SK-N-SH (cell line): ENCODE results near the gene TBC1D16. TPM values are rescaled to one million over a fixed set of nuclear protein-coding genes. Genes with fewer than 3 reads are reported as not detected.

Source experiments
- CTCF ChIA-PET: fragments of 300-600, 350-600 bp; formaldehyde crosslinking; extraction: SDS; loops from one replicate; lab custom pipeline; 2021; lab: Yijun Ruan, JAX
- POLR2A ChIA-PET: fragments of 350-600 bp; sonication (Branson Sonifier 250); formaldehyde crosslinking; extraction: SDS; loops from one replicate; lab custom pipeline; 2020; ENCODE audit warnings: antibody characterized with exemption, inconsistent platforms; lab: Yijun Ruan, JAX
- DNase-seq: peaks from one replicate; pipeline ENCODE4 v3.0.0; 2012
- H2AFZ ChIP-seq: fragments of 200-600 bp; sonication (generic); 2 replicates; pipeline ENCODE4 v1.8.1; 2016; ENCODE audit warnings: antibody characterized with exemption, mild to moderate bottlenecking, low read depth
- H3F3A ChIP-seq: fragments of 200-600 bp; sonication (generic); replicated peaks from 2 replicates; pipeline ENCODE3; 2016; ENCODE audit warnings: antibody characterized with exemption, mild to moderate bottlenecking; ENCODE audit not compliant: insufficient read depth
- H3K27ac ChIP-seq, 2 experiments: fragments of 200-500 bp in 1 of 2; fragments of 200-600 bp in 1 of 2; sonication (Bioruptor generic) in 1 of 2; sonication (generic), shearing (Covaris generic) in 1 of 2; 2 replicates each; pipeline versions ENCODE4 v1.5.1 to v1.6.1; 2014 to 2016; ENCODE audit warnings: low read depth in 2 of 2, inconsistent platforms in 1 of 2, low read length in 1 of 2, mild to moderate bottlenecking in 1 of 2, mixed read lengths in 1 of 2
- H3K27me3 ChIP-seq: fragments of 200-600 bp; sonication (generic), shearing (Covaris generic); 2 replicates; pipeline ENCODE4 v1.6.1; 2016; ENCODE audit warnings: mixed run types; ENCODE audit not compliant: insufficient read depth
- H3K36me3 ChIP-seq, 2 experiments: fragments of 200-500 bp in 1 of 2; fragments of 200-600 bp in 1 of 2; sonication (Bioruptor generic) in 1 of 2; sonication (generic) in 1 of 2; replicated peaks in 1 of 2; 2 replicates each; pipeline versions ENCODE3 to v1.5.1; 2014 to 2016; ENCODE audit warnings: low read length in 1 of 2, mild to moderate bottlenecking in 1 of 2; ENCODE audit not compliant: insufficient read depth in 2 of 2, control insufficient read depth in 1 of 2
- H3K4me1 ChIP-seq, 2 experiments: fragments of 200-500 bp in 1 of 2; fragments of 200-600 bp in 1 of 2; sonication (Bioruptor generic) in 1 of 2; sonication (generic), shearing (Covaris generic) in 1 of 2; 2 replicates each; pipeline versions ENCODE4 v1.5.1 to v1.6.1; 2014 to 2016; ENCODE audit warnings: low read depth in 1 of 2, low read length in 1 of 2, mixed run types in 1 of 2; ENCODE audit not compliant: insufficient read depth in 2 of 2, control insufficient read depth in 1 of 2
- H3K4me2 ChIP-seq: fragments of 200-600 bp; sonication (generic), shearing (Covaris generic); 2 replicates; pipeline ENCODE4 v1.6.1; 2017; ENCODE audit warnings: mixed run types
- H3K4me3 ChIP-seq, 2 experiments: fragments of 200-500 bp in 1 of 2; fragments of 200-600 bp in 1 of 2; sonication (Bioruptor generic) in 1 of 2; sonication (generic), shearing (Covaris generic) in 1 of 2; 2 replicates each; pipeline versions ENCODE4 v1.5.1 to v1.8.1; 2014 to 2016; ENCODE audit warnings: low read depth in 2 of 2, inconsistent platforms in 1 of 2, low read length in 1 of 2, mild to moderate bottlenecking in 1 of 2, mixed read lengths in 1 of 2, moderate library complexity in 1 of 2
- H3K79me2 ChIP-seq: fragments of 200-600 bp; sonication (generic); 2 replicates; pipeline ENCODE4 v1.8.1; 2017; ENCODE audit warnings: mild to moderate bottlenecking; ENCODE audit not compliant: insufficient read depth
- H3K9ac ChIP-seq: fragments of 200-600 bp; sonication (generic); 2 replicates; pipeline ENCODE4 v1.6.1; 2017; ENCODE audit warnings: mixed run types
- H3K9me2 ChIP-seq: fragments of 200-600 bp; sonication (generic); 2 replicates; pipeline ENCODE4 v1.6.1; 2017; ENCODE audit warnings: mixed run types
- H3K9me3 ChIP-seq: fragments of 200-600 bp; sonication (generic); 2 replicates; pipeline ENCODE4 v1.6.1; 2017; ENCODE audit warnings: mixed run types, mild to moderate bottlenecking, moderate library complexity
- H4K20me1 ChIP-seq: fragments of 200-600 bp; sonication (generic); 2 replicates; pipeline ENCODE4 v1.6.1; 2017; ENCODE audit warnings: mild to moderate bottlenecking, mixed run types; ENCODE audit not compliant: insufficient read depth
- CHD2 ChIP-seq: fragments of 150-350 bp; IDR thresholded peaks from 2 replicates; pipeline ENCODE4 v1.6.1; 2018; ENCODE audit warnings: low read length; ENCODE audit not compliant: partially characterized antibody
- ELF1 ChIP-seq: IDR thresholded peaks from 2 replicates; pipeline ENCODE4 v1.4.0; 2012
- FOSL2 ChIP-seq: IDR thresholded peaks from 2 replicates; pipeline ENCODE4 v1.4.0; 2012; ENCODE audit warnings: low read depth, mild to moderate bottlenecking, moderate library complexity, borderline replicate concordance
- FOXM1 ChIP-seq: IDR thresholded peaks from 2 replicates; pipeline ENCODE4 v1.4.0; 2012; ENCODE audit warnings: low read depth, mild to moderate bottlenecking
- GABPA ChIP-seq: IDR thresholded peaks from 2 replicates; pipeline ENCODE4 v1.4.0; 2012; ENCODE audit warnings: low read depth, mild to moderate bottlenecking
- GATA2 ChIP-seq: sonication (generic); formaldehyde crosslinking; IDR thresholded peaks from 2 replicates; pipeline ENCODE4 v1.5.0; 2020; ENCODE audit warnings: mild to moderate bottlenecking, missing genetic modification reagents
- IRF3 ChIP-seq: fragments of 150-350 bp; IDR thresholded peaks from 2 replicates; pipeline ENCODE4 v1.6.1; 2016; ENCODE audit warnings: mild to moderate bottlenecking, low read depth, low read length
- JUND ChIP-seq: IDR thresholded peaks from 2 replicates; pipeline ENCODE4 v1.4.0; 2012
- MXI1 ChIP-seq: IDR thresholded peaks from 2 replicates; pipeline ENCODE4 v1.6.1; 2012; ENCODE audit warnings: mild to moderate bottlenecking, low read depth, low read length, improper control_type of control experiment
- NFIC ChIP-seq: IDR thresholded peaks from 2 replicates; pipeline ENCODE4 v1.4.0; 2012; ENCODE audit warnings: borderline replicate concordance
- PBX3 ChIP-seq: IDR thresholded peaks from 2 replicates; pipeline ENCODE4; 2012
- POLR2AphosphoS5 ChIP-seq: IDR thresholded peaks from 2 replicates; pipeline ENCODE4 v1.6.1; 2012; ENCODE audit warnings: low read depth, low read length
- RAD21 ChIP-seq: IDR thresholded peaks from 2 replicates; pipeline ENCODE4 v1.6.1; 2012; ENCODE audit warnings: mild to moderate bottlenecking, low read length
- RFX5 ChIP-seq: IDR thresholded peaks from 2 replicates; pipeline ENCODE4 v1.6.1; 2012; ENCODE audit warnings: mild to moderate bottlenecking, improper control_type of control experiment, low read length
- RXRA ChIP-seq: IDR thresholded peaks from 2 replicates; pipeline ENCODE4 v1.4.0; 2012; ENCODE audit warnings: low read depth, mild to moderate bottlenecking, borderline replicate concordance
- SIN3A ChIP-seq: IDR thresholded peaks from 2 replicates; pipeline ENCODE4 v1.6.1; 2012; ENCODE audit warnings: low read depth, mild to moderate bottlenecking, low read length, moderate library complexity, borderline replicate concordance
- SMC3 ChIP-seq: IDR thresholded peaks from 2 replicates; pipeline ENCODE4 v1.6.1; 2012; ENCODE audit warnings: low read depth, low read length, improper control_type of control experiment
- TAF1 ChIP-seq: IDR thresholded peaks from 2 replicates; pipeline ENCODE4 v1.6.1; 2012; ENCODE audit warnings: low read depth, mild to moderate bottlenecking, low read length, moderate library complexity, borderline replicate concordance
- TEAD4 ChIP-seq: IDR thresholded peaks from 2 replicates; pipeline ENCODE4 v1.4.0; 2012; ENCODE audit warnings: mild to moderate bottlenecking, borderline replicate concordance; ENCODE audit not compliant: insufficient read depth
- USF1 ChIP-seq: IDR thresholded peaks from 2 replicates; pipeline ENCODE4 v1.4.0; 2012; ENCODE audit warnings: low read depth, borderline replicate concordance
- USF2 ChIP-seq: fragments of 150-350 bp; IDR thresholded peaks from 2 replicates; pipeline ENCODE4 v1.6.1; 2017; ENCODE audit warnings: antibody characterized with exemption, low read length, low read depth, borderline replicate concordance
- YY1 ChIP-seq: IDR thresholded peaks from 2 replicates; pipeline ENCODE4 v1.4.0; 2012; ENCODE audit warnings: low read depth, mild to moderate bottlenecking
- WGBS: methylation state at CpG from one replicate; pipeline ENCODE4 v1.1.6; 2017; ENCODE audit warnings: low lambda C conversion rate; 5-methylcytosine and 5-hydroxymethylcytosine counted together
- polyA plus RNA-seq, 3 experiments: library from polyadenylated mRNA; depleted of rRNA; stranded (reverse); fragments of >200 nt; gene quantifications; 2 replicates each; pipeline ENCODE4 v1.2.3, GENCODE V29; 2012

The TBC1D16 gene
- polyA plus RNA-seq, 1 of the 3 experiments (the other 2 are of a cell fraction): 14.5 TPM

GRCh38 chr17:79968116-79968515 is 67.6 kb downstream of the TBC1D16 start:
- no peaks in the 10 kb centered on the region for H4K20me1 ChIP-seq
- peaks cover 6% of the 10 kb centered on the region for H3K79me2 ChIP-seq
- no peak overlapping the region for H3K4me3 ChIP-seq
- H3K36me3 ChIP-seq: peaks cover 0 to 11% of the 10 kb centered on the region in 2 experiments
- H3K27me3 ChIP-seq: no peaks in the 10 kb centered on the region
- no peaks in the 10 kb centered on the region; a peak in 1 of 4 replicates for H3K4me1 ChIP-seq
- no peaks in the 10 kb centered on the region for H3F3A ChIP-seq
- H3K4me2 ChIP-seq: no peak overlapping the region
- ChIA-PET CTCF (interaction anchor here (0.6 to 1.4 kb wide), 7 partner anchors 24 to 199 kb away, joined by 3 to 6 read pairs (median 3); no protein-coding TSS in a partner anchor), POLR2A (no interaction called here)
- H3K9me3 ChIP-seq: no peaks in the 10 kb centered on the region
- WGBS: 96% methylated on average over 5 of the region's 5 CpGs
- H2AFZ ChIP-seq: no peak overlapping the region
- TF ChIP-seq ELF1 (no peak), JUND (no peak), NFIC (no peak), MXI1 (no peak), POLR2AphosphoS5 (no peak), TEAD4 (no peak), PBX3 (no peak)
- H3K9ac ChIP-seq: no peak overlapping the region
- DNase-seq: no peak
- H3K27ac ChIP-seq: no peak overlapping the region
- no peaks in the 10 kb centered on the region for H3K9me2 ChIP-seq

GRCh38 chr17:79966681-79967080 is 69.0 kb downstream of the TBC1D16 start:
- no peak overlapping the region for H3K27ac ChIP-seq
- H3K9me2 ChIP-seq: no peaks in the 10 kb centered on the region
- no peak overlapping the region for H3K4me2 ChIP-seq
- no peak overlapping the region for H3K4me3 ChIP-seq
- peaks cover 6% of the 10 kb centered on the region for H3K79me2 ChIP-seq
- no peaks in the 10 kb centered on the region for H3K27me3 ChIP-seq
- H3K4me1 ChIP-seq: no peaks in the 10 kb centered on the region; a peak in 1 of 4 replicates
- TF ChIP-seq FOXM1: no peak
- TF ChIP-seq SIN3A: no peak
- no peak for TF ChIP-seq YY1
- TF ChIP-seq RAD21: no peak
- no peak for TF ChIP-seq ELF1
- TF ChIP-seq FOSL2: no peak
- no peak for TF ChIP-seq GABPA
- TF ChIP-seq RFX5: no peak
- TF ChIP-seq PBX3: no peak
- TF ChIP-seq USF1: no peak
- no peak for TF ChIP-seq POLR2AphosphoS5
- no peak for TF ChIP-seq TAF1
- no peak for TF ChIP-seq TEAD4
- TF ChIP-seq IRF3: no peak
- no peak for TF ChIP-seq RXRA
- no peak for TF ChIP-seq JUND
- TF ChIP-seq GATA2: no peak
- TF ChIP-seq USF2: no peak
- no peak for TF ChIP-seq CHD2
- TF ChIP-seq SMC3: no peak
- ChIA-PET POLR2A (no interaction called here), CTCF (interaction anchor here (1.0 kb wide), 1 partner anchor 10 kb away, joined by 3 read pairs; no protein-coding TSS in a partner anchor)
- H3F3A ChIP-seq: no peaks in the 10 kb centered on the region
- WGBS: 94% methylated on average over 3 of the region's 3 CpGs
- H3K9ac ChIP-seq: no peak overlapping the region
- H3K9me3 ChIP-seq: no peaks in the 10 kb centered on the region
- no peaks in the 10 kb centered on the region for H4K20me1 ChIP-seq
- DNase-seq: no peak
- H2AFZ ChIP-seq: no peak overlapping the region
- peaks cover 0 to 11% of the 10 kb centered on the region in 2 experiments for H3K36me3 ChIP-seq
